Fibroblast of villous mesenchyme (primary cell): ENCODE measurements around the gene TXNRD2. TPM values are rescaled to one million over a fixed set of nuclear protein-coding genes. Genes with fewer than 3 reads are reported as not detected.

ENCODE experiments used
- DNase-seq: peaks from one replicate; pipeline ENCODE4 v3.0.0-alpha.2; 2010; ENCODE audit warnings: low read depth
- H3K4me3 ChIP-seq: 2 replicates; pipeline ENCODE4 v1.5.1; 2011; ENCODE audit warnings: low read depth, mild to moderate bottlenecking, low read length
- total RNA-seq: library from RNA; depleted of rRNA; stranded (reverse); fragments of >200 nt; gene quantifications from 2 replicates; pipeline ENCODE4 v1.2.3, GENCODE V29; 2012
- TF ChIP-seq, protein P1 (sequence below): IDR thresholded peaks from 2 replicates; pipeline ENCODE4 v1.5.1; 2012; ENCODE audit warnings: low read depth, mild to moderate bottlenecking, low read length; ENCODE audit not compliant: insufficient read depth

TXNRD2 gene
- total RNA-seq, 1 donor, result 39.3 TPM

DNA sequence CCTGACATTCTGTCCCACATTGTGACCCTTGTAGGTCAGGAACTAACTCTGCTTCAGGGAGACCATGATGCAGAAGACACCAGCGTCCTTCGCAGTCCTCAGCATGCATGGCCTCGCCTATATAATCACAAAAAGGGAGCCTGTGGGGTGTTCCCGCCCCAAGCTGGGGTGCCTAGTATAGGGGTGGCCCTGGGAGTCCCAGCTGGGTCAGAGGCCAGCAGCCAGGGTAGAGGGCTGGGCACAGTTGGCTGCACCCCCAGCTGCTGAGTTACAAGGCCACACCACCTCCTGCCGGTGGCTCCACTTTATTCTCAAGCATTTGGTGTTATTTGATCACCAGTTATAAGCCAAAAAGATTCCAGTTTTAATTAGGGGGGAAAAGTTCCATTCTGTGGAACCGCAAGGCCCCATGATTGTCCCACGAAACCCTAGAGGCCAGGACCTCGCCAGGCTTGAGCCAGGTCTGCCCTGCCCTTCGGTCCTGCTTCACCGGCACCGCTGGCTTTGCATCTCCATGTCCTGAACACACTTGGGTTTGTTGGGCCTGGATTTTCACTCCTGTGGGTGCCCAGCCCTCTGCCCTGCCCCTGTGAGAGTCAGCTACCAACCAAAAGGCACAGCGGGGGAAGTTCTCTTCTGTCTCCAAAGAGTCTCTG lies 72.0 kb downstream of the TXNRD2 start:
- TF ChIP-seq, protein P1, sequence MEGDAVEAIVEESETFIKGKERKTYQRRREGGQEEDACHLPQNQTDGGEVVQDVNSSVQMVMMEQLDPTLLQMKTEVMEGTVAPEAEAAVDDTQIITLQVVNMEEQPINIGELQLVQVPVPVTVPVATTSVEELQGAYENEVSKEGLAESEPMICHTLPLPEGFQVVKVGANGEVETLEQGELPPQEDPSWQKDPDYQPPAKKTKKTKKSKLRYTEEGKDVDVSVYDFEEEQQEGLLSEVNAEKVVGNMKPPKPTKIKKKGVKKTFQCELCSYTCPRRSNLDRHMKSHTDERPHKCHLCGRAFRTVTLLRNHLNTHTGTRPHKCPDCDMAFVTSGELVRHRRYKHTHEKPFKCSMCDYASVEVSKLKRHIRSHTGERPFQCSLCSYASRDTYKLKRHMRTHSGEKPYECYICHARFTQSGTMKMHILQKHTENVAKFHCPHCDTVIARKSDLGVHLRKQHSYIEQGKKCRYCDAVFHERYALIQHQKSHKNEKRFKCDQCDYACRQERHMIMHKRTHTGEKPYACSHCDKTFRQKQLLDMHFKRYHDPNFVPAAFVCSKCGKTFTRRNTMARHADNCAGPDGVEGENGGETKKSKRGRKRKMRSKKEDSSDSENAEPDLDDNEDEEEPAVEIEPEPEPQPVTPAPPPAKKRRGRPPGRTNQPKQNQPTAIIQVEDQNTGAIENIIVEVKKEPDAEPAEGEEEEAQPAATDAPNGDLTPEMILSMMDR, result no peak
- DNase-seq, result no peak
- H3K4me3 ChIP-seq, result no peak overlapping the region

DNA sequence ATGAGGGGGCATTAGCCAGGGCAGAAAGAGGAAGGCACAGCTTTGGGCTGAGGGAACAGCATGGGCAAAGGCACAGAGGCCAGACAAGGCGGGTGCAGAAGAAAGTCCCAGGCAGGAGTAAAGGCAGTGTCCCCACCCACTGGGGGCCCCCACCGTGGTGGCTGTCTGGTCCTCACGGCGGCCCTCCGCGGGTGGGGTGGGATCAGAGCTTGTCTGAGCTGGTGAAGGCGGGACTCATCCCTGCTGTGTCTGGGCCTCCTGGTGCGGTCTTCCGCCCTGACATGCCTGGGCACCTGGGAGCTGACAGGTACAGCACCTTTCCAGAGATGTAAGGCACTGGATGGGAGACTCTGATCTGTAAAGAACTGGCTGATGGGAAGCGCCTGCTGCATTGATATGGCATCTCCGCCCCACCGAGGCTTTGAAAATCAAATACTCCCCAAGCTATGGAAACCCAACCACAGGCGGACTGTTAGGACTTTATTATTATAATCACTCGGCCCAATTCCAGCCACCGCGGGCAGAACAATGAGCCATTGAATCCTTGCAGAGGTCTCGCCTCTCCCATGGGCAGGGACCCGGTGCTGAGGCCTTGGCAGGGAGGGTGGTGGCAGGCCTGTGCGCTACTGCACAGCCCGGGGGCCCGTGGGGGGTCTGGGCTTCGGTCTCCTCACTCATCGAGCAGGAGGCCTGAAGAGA lies 72.7 kb downstream of the TXNRD2 start:
- DNase-seq, result no peak
- TF ChIP-seq, protein P1, result no peak
- H3K4me3 ChIP-seq, result no peak overlapping the region

DNA sequence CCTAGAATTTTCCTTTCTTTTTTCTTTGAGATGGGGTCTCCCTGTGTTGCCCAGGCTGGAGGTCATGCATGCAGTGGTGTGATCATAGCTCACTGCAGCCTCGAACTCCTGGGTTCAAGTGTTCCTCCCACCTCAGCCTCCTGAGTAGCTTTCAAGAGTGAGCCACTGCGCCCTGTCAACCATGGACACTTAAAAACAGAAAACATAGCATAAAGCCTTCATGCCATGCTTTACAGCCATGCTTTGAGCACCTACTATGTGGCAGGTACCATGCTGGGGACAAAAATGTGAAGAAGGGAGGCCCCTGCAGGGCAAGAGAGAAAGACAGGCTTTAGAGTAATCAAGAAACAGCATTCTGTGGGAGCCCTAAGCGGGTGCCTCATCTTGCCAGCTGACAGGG lies 73.3 kb downstream of the TXNRD2 start:
- no peak overlapping the region for H3K4me3 ChIP-seq
- TF ChIP-seq, protein P1, result no peak
- DNase-seq, result no peak

DNA sequence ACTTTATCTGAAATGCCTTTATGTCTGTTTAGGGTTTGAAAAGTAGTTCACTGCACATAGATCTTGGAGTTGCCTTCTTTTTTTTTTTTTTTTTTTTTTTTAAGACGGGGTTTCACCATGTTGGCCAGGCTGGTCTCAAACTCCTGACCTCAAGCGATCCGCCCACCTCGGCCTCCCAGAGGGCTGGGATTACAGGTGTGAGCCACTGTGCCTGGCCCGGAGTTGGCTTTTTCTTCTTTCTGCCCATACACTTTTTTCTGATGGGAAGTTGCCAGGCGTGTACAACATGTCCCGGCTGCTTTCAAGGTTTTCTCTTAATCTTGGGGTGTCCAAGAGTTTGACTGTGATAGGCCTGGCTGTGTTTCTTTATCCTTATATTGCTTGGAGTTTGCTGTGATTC lies 74.0 kb downstream of the TXNRD2 start:
- TF ChIP-seq, protein P1, result no peak
- H3K4me3 ChIP-seq, result no peak overlapping the region
- DNase-seq, result no peak

DNA sequence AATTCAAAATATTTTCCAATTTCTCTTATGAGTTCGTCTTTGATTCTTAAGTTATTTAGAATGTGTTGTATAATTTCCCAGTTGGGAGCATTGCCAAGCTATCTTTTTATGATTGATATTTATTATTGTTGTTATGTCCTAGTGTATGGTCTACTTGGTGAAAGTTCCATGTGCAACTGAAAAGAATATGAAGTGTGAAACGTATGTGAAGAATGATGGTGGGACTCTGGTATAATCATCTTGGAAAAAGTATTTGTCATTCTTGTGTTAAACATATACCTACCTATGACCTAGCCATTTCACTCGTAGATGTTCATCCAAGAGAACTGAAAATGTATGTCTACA lies 75.0 kb downstream of the TXNRD2 start:
- no peak for DNase-seq
- TF ChIP-seq, protein P1, result no peak
- H3K4me3 ChIP-seq, result no peak overlapping the region

DNA sequence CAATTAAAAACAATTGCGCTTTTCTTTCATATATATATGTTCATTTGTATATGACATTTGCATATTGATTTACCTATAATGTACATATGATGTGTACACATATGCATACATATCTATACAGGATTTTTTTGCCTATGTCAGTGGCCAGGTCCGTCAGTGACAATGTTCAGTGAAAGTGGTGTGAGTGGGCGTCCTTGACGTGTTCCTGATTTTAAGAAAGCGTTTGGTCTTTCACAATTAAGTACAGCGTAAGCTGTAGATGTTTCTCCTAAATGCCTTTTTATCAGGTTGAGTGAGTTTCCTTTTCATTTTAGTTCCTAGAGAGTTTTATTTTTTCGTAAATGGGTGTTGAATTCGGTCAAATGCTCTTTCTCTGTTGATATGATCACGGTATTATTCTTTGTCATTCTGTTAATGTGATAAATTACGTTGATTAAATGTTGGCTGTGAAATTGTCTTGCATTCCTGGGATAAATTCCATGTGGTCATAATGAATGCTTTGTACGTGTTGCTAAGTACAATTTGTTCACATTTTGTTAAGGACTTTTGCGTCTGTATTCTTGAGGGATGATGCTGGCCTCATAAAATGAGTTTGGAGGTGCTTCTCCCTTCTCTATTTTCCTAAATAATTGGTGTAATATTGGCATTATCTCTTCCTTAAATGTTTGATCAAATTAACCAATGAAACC lies 76.3 kb downstream of the TXNRD2 start:
- H3K4me3 ChIP-seq, result no peak overlapping the region
- DNase-seq, result no peak
- TF ChIP-seq, protein P1, result no peak
